A549 (cell line): ENCODE data around the gene LDLRAD4.

Source experiments
- CBX8 ChIP-seq: fragments of 200-600 bp; sonication (generic); IDR thresholded peaks from 2 replicates; pipeline ENCODE4 v1.6.1; 2016
- EP300 ChIP-seq, 2 experiments: fragments of >200 bp; sonication (Bioruptor Twin); formaldehyde crosslinking; IDR thresholded peaks; 2 replicates in 1 of 2; 3 replicates in 1 of 2; pipeline ENCODE4 v1.6.1; 2016 to 2017
- ESRRA ChIP-seq: fragments of 150-350 bp; IDR thresholded peaks from 2 replicates; pipeline ENCODE4 v1.6.1; 2014; ENCODE audit warnings: mild to moderate bottlenecking, low read length, borderline replicate concordance
- HDAC2 ChIP-seq: fragments of 200-600 bp; sonication (generic); IDR thresholded peaks from 2 replicates; pipeline ENCODE4 v1.6.1; 2016
- HOXA7 ChIP-seq: fragments of 250-450 bp; sonication (Bioruptor Pico); IDR thresholded peaks from 2 replicates; pipeline ENCODE4 v1.5.0; 2020; ENCODE audit warnings: mild to moderate bottlenecking, moderate library complexity
- POLR2A ChIP-seq: IDR thresholded peaks from 2 replicates; pipeline ENCODE4 v1.6.1; 2012; ENCODE audit warnings: mild to moderate bottlenecking, low read length
- RAD21 ChIP-seq, 2 experiments: fragments of >200 bp in 1 of 2; sonication (Bioruptor Twin) in 1 of 2; formaldehyde crosslinking in 1 of 2; IDR thresholded peaks in 1 of 2; conservative IDR thresholded peaks in 1 of 2; 2 replicates in 1 of 2; 3 replicates in 1 of 2; pipeline ENCODE4 v1.6.1; 2012 to 2018; ENCODE audit warnings: inconsistent platforms in 1 of 2
- RCOR1 ChIP-seq: fragments of 150-350 bp; IDR thresholded peaks from 2 replicates; pipeline ENCODE4 v1.6.1; 2014; ENCODE audit warnings: antibody characterized with exemption, low read length, low read depth
- TF ChIP-seq, protein P1 (sequence below): fragments of >200 bp; sonication (Bioruptor Twin); formaldehyde crosslinking; IDR thresholded peaks from 3 replicates; pipeline ENCODE4 v1.5.1; 2016
- TF ChIP-seq, protein P2 (sequence below): fragments of 150-350 bp; IDR thresholded peaks from 2 replicates; pipeline ENCODE4 v1.6.1; 2014; ENCODE audit warnings: low read depth, mild to moderate bottlenecking, low read length
- TF ChIP-seq, protein P3 (sequence below): fragments of 450-650 bp; IDR thresholded peaks from 2 replicates; pipeline ENCODE4 v1.6.1; 2014; ENCODE audit warnings: antibody characterized with exemption
- TF ChIP-seq, protein P4 (sequence below): IDR thresholded peaks from 2 replicates; pipeline ENCODE4 v1.6.1; 2012
- TF ChIP-seq, protein P5 (sequence below): IDR thresholded peaks from 2 replicates; pipeline ENCODE4 v1.6.1; 2012

DNA sequence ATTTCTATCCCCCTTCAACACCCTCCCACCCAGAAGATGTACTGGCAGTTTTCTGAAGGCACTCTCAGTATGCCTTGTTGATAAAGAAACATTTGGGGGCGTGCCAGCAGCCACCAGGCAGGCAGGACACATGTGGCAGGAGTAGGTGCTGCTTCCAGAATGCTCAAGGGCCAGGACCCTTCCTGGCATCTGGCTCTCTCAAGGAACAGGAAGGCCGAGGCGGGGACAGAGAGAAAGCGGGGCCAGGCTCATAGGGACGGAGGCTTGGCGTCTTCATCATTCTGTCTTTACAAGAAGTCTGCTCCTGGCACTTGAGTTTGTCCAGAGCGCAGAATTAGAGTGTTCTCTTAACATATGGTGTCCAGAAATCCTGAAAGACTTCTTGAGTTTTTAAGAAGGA, 386.2 kb downstream of the LDLRAD4 start:
- TF ChIP-seq, protein P1, sequence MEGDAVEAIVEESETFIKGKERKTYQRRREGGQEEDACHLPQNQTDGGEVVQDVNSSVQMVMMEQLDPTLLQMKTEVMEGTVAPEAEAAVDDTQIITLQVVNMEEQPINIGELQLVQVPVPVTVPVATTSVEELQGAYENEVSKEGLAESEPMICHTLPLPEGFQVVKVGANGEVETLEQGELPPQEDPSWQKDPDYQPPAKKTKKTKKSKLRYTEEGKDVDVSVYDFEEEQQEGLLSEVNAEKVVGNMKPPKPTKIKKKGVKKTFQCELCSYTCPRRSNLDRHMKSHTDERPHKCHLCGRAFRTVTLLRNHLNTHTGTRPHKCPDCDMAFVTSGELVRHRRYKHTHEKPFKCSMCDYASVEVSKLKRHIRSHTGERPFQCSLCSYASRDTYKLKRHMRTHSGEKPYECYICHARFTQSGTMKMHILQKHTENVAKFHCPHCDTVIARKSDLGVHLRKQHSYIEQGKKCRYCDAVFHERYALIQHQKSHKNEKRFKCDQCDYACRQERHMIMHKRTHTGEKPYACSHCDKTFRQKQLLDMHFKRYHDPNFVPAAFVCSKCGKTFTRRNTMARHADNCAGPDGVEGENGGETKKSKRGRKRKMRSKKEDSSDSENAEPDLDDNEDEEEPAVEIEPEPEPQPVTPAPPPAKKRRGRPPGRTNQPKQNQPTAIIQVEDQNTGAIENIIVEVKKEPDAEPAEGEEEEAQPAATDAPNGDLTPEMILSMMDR = no peak
- TF ChIP-seq POLR2A = no peak
- TF ChIP-seq ESRRA = no peak
- TF ChIP-seq, protein P2, sequence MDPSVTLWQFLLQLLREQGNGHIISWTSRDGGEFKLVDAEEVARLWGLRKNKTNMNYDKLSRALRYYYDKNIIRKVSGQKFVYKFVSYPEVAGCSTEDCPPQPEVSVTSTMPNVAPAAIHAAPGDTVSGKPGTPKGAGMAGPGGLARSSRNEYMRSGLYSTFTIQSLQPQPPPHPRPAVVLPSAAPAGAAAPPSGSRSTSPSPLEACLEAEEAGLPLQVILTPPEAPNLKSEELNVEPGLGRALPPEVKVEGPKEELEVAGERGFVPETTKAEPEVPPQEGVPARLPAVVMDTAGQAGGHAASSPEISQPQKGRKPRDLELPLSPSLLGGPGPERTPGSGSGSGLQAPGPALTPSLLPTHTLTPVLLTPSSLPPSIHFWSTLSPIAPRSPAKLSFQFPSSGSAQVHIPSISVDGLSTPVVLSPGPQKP = no peak
- TF ChIP-seq, protein P3, sequence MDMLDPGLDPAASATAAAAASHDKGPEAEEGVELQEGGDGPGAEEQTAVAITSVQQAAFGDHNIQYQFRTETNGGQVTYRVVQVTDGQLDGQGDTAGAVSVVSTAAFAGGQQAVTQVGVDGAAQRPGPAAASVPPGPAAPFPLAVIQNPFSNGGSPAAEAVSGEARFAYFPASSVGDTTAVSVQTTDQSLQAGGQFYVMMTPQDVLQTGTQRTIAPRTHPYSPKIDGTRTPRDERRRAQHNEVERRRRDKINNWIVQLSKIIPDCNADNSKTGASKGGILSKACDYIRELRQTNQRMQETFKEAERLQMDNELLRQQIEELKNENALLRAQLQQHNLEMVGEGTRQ = no peak
- TF ChIP-seq CBX8 = no peak
- no peak for TF ChIP-seq RCOR1
- no peak for TF ChIP-seq HDAC2
- no peak for TF ChIP-seq HOXA7
- TF ChIP-seq, protein P4, sequence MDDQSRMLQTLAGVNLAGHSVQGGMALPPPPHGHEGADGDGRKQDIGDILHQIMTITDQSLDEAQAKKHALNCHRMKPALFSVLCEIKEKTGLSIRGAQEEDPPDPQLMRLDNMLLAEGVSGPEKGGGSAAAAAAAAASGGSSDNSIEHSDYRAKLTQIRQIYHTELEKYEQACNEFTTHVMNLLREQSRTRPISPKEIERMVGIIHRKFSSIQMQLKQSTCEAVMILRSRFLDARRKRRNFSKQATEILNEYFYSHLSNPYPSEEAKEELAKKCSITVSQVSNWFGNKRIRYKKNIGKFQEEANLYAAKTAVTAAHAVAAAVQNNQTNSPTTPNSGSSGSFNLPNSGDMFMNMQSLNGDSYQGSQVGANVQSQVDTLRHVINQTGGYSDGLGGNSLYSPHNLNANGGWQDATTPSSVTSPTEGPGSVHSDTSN = no peak
- TF ChIP-seq, protein P5, sequence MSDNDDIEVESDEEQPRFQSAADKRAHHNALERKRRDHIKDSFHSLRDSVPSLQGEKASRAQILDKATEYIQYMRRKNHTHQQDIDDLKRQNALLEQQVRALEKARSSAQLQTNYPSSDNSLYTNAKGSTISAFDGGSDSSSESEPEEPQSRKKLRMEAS = no peak
- TF ChIP-seq RAD21 (conservative IDR thresholded peaks at IDR 0.05 in 1 of 2, IDR thresholded peaks at IDR 0.05 in 1 of 2) = no peak
- TF ChIP-seq EP300 (IDR thresholded peaks at IDR 0.05) = no peak
